K562 (cell line): ENCODE results near the gene ANKRD6. TPM values are rescaled to one million over a fixed set of nuclear protein-coding genes. Genes with fewer than 3 reads are reported as not detected.

Experiments used
- ATAC-seq: fragments of 200-7000 bp; cut with Tn5 transposase; 3 replicates; pipeline ENCODE4 v1.9.1; 2020; ENCODE audit warnings: moderate library complexity
- BruUV-seq: library from RNA; stranded (reverse); fragments of 400-500 nt; replicated peaks from 2 replicates; lab custom pipeline; 2021; lab: Mats Ljungman, UMichigan
- CTCF ChIA-PET: fragments of 300-600 bp; formaldehyde crosslinking; extraction: SDS; loops from one replicate; lab custom pipeline; 2021; ENCODE audit warnings: low intra/inter-chr PET ratio; lab: Yijun Ruan, JAX
- POLR2A ChIA-PET: fragments of 300-600, 350-650 bp; sonication (Branson Sonifier 250); formaldehyde crosslinking; extraction: SDS; loops from one replicate; lab custom pipeline; 2021; ENCODE audit warnings: antibody characterized with exemption, inconsistent platforms; lab: Yijun Ruan, JAX
- DNase-seq, 4 experiments: peaks; one replicate each; pipeline versions ENCODE4 v3.0.0 to v3.0.0-alpha.2; 2011 to 2018; ENCODE audit warnings: low spot score in 3 of 4, mixed read lengths in 3 of 4; ENCODE audit errors: extremely low read depth in 1 of 4
- FAIRE-seq: peaks from 2 replicates; lab custom pipeline; 2011; peaks lifted over from hg19 to GRCh38; lab: Jason Lieb, UNC
- H2AFZ ChIP-seq: 2 replicates; pipeline ENCODE4 v1.6.0; 2011; ENCODE audit warnings: low read depth, low read length, control low read depth, inconsistent platforms
- H3K27ac ChIP-seq: fragments of 200-600 bp; 3 replicates; pipeline ENCODE4 v1.8.0; 2011; ENCODE audit warnings: low read depth, mild to moderate bottlenecking, control low read depth, inconsistent platforms, low read length, moderate library complexity, mixed read lengths; ENCODE audit errors: extremely low read depth
- H3K27me3 ChIP-seq, 2 experiments: fragments of 300-600 bp in 1 of 2; 2 replicates in 1 of 2; 3 replicates in 1 of 2; pipeline versions ENCODE4 v1.6.0 to v1.8.0; 2011; ENCODE audit warnings: inconsistent platforms in 2 of 2, low read length in 2 of 2, mild to moderate bottlenecking in 1 of 2, mixed read lengths in 1 of 2, moderate library complexity in 1 of 2; ENCODE audit not compliant: control insufficient read depth in 2 of 2, insufficient read depth in 2 of 2
- H3K36me3 ChIP-seq: fragments of 300-600 bp; 3 replicates; pipeline ENCODE4 v1.8.0; 2011; ENCODE audit warnings: mild to moderate bottlenecking, low read length, inconsistent platforms; ENCODE audit not compliant: control insufficient read depth, insufficient read depth
- H3K4me1 ChIP-seq, 2 experiments: fragments of 200-600 bp in 1 of 2; replicated peaks in 1 of 2; 2 replicates in 1 of 2; 3 replicates in 1 of 2; pipeline versions ENCODE4 v1.5.1 to v1.8.0; 2011; ENCODE audit warnings: inconsistent platforms in 2 of 2, low read length in 2 of 2, mild to moderate bottlenecking in 1 of 2, mixed read lengths in 1 of 2, moderate library complexity in 1 of 2; ENCODE audit not compliant: control insufficient read depth in 2 of 2, insufficient read depth in 2 of 2
- H3K4me2 ChIP-seq: 2 replicates; pipeline ENCODE4 v1.6.1; 2011; ENCODE audit warnings: low read length, control low read depth, inconsistent platforms, mixed read lengths; ENCODE audit not compliant: insufficient read depth
- H3K4me3 ChIP-seq: fragments of 200-600 bp; sonication (generic), shearing (Covaris generic); 2 replicates; pipeline ENCODE4 v1.5.1; 2016; ENCODE audit warnings: control low read depth, inconsistent platforms
- H3K79me2 ChIP-seq: fragments of 200-600 bp; 3 replicates; pipeline ENCODE4 v1.8.0; 2011; ENCODE audit warnings: low read length, inconsistent platforms; ENCODE audit not compliant: control insufficient read depth, insufficient read depth
- H3K9ac ChIP-seq, 2 experiments: 2 replicates each; pipeline versions ENCODE4 v1.6.0 to v1.6.1; 2011; ENCODE audit warnings: low read depth in 2 of 2, low read length in 2 of 2, control low read depth in 1 of 2, inconsistent platforms in 1 of 2, mild to moderate bottlenecking in 1 of 2, mixed read lengths in 1 of 2; ENCODE audit not compliant: insufficient read depth in 1 of 2
- H3K9me1 ChIP-seq: one replicate; pipeline ENCODE4 v1.6.0; 2011; ENCODE audit warnings: inconsistent platforms, mild to moderate bottlenecking, low read length, moderate library complexity; ENCODE audit not compliant: control insufficient read depth, insufficient read depth
- H3K9me3 ChIP-seq: replicated peaks from 2 replicates; pipeline ENCODE4 v1.5.1; 2011; ENCODE audit warnings: low read depth, low read length, inconsistent platforms; ENCODE audit not compliant: control insufficient read depth, insufficient read depth
- H4K20me1 ChIP-seq: replicated peaks from 2 replicates; pipeline ENCODE4 v1.6.1; 2011; ENCODE audit warnings: low read length, inconsistent platforms, mixed read lengths; ENCODE audit not compliant: control insufficient read depth, insufficient read depth
- CEBPG ChIP-seq, 3 experiments: fragments of 200-800 bp in 1 of 3; sonication (Bioruptor generic) in 1 of 3; sonication (generic) in 1 of 3; formaldehyde crosslinking in 1 of 3; IDR thresholded peaks in 2 of 3; conservative IDR thresholded peaks in 1 of 3; 2 replicates each; pipeline versions ENCODE4 v1.6.1 to v1.8.0; 2016 to 2022; ENCODE audit warnings: missing compliant biosample characterization in 2 of 3, missing genetic modification characterization in 2 of 3, mild to moderate bottlenecking in 1 of 3, missing genetic modification reagents in 1 of 3
- CREB5 ChIP-seq: fragments of 250-450 bp; sonication (Bioruptor Pico); IDR thresholded peaks from 2 replicates; pipeline ENCODE4 v1.5.0; 2020; ENCODE audit warnings: mild to moderate bottlenecking
- RB1 ChIP-seq: fragments of 450-650 bp; IDR thresholded peaks from 2 replicates; pipeline ENCODE4 v1.6.1; 2017; ENCODE audit warnings: low read depth, mild to moderate bottlenecking
- TEAD1 ChIP-seq, 2 experiments: fragments of 450-650 bp in 1 of 2; sonication (generic) in 1 of 2; formaldehyde crosslinking; IDR thresholded peaks; 2 replicates each; pipeline versions ENCODE4 v1.4.0 to v1.8.0; 2020 to 2022; ENCODE audit warnings: mild to moderate bottlenecking in 2 of 2, missing genetic modification reagents in 1 of 2
- TRIM24 ChIP-seq, 2 experiments: fragments of 450-650 bp; IDR thresholded peaks; 2 replicates each; pipeline ENCODE4 v1.6.1; 2016
- ZNF311 ChIP-seq: fragments of 250-450 bp; sonication (Bioruptor Pico); IDR thresholded peaks from 2 replicates; pipeline ENCODE4 v1.4.0; 2020; ENCODE audit warnings: mild to moderate bottlenecking, moderate library complexity
- WGBS: fragments of 100-300 bp; shearing (Covaris generic); methylation state at CpG from one replicate; pipeline ENCODE4 v1.1.6; 2016; ENCODE audit warnings: low coverage, mixed read lengths; ENCODE audit not compliant: insufficient coverage; ENCODE audit errors: missing lambda C conversion rate; 5-methylcytosine and 5-hydroxymethylcytosine counted together
- in situ Hi-C: fragments of 300-500 bp; cut with MboI; formaldehyde crosslinking; loops from 4 replicates; pipeline ENCODE4 v1.15.0; 2018; ENCODE audit warnings: inconsistent platforms, mixed read lengths
- intact Hi-C: fragments of 100-400 bp; cut with micrococcal nuclease; formaldehyde crosslinking; loops from 2 replicates; pipeline ENCODE4 v1.14.2; 2022
- polyA plus RNA-seq, 8 experiments: library from polyadenylated mRNA; depleted of rRNA in 4 of 8; stranded (reverse) in 5 of 8; unstranded in 3 of 8; fragments of >200 nt; fragmentation: Nextera tagmentation in 2 of 8; fragmentation: Illumina TruSeq in 1 of 8; extraction: Ambion mirVana in 2 of 8; extraction: Trizol in 1 of 8; gene quantifications; 2 replicates each; pipeline versions ENCODE4 v1.2.1 to v1.2.3, GENCODE V29; 2011 to 2014; ENCODE audit warnings: inconsistent platforms in 1 of 8, missing spikeins in 1 of 8
- total RNA-seq, 7 experiments: library from RNA; depleted of rRNA in 6 of 7; stranded (reverse); fragments of >200 nt in 6 of 7; fragmentation: Illumina TruSeq in 2 of 7; extraction: Trizol in 2 of 7; gene quantifications; 2 replicates each; pipeline versions ENCODE4 v1.2.1 to v1.2.3, GENCODE V29; 2011 to 2021; ENCODE audit warnings: low replicate concordance in 1 of 7

ANKRD6 gene
- total and polyA plus RNA-seq, 9 of the 15 experiments (the other 6 are each of a cell fraction or from before 2014, with no cell fraction given): 0.04 to 0.22 (median 0.08) TPM; not detected in 4

DNA sequence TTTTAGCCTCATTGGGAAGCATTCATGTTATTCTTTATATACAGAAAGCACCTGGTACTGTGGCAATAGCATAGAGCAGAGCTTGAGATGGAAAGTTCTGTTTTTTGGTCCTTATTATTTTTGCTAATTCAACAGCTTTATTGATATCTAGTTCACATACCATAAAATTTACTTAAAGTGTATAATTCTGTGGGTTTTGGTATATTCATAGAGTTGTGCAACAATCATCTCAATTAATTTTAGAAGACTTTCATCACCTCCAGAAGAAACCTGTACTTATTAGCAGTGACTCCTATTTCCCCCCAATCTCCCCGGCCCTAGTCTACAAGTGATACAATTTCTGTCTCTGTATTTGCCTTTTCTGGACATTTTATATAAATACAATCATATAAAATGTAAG is 77.4 kb downstream of the ANKRD6 start:
- H3K27ac ChIP-seq: no peak overlapping the region
- H3K9me1 ChIP-seq: no peaks in the 10 kb centered on the region
- in situ Hi-C loops (no loop called here), intact Hi-C loops (no loop called here)
- ATAC-seq: no peak
- no peak for TF ChIP-seq RB1
- no peak for TF ChIP-seq CEBPG (CRISPR knock-in tag; IDR thresholded peaks at IDR 0.05)
- TF ChIP-seq CEBPG (tag; conservative IDR thresholded peaks at IDR 0.05 in 1 of 2, IDR thresholded peaks at IDR 0.05 in 1 of 2): peak in 1 of 2 experiments; percentile 52; a peak in 2 of 4 replicates
- TF ChIP-seq TEAD1 (CRISPR knock-in tag; IDR thresholded peaks at IDR 0.05): no peak
- no peaks in the 10 kb centered on the region for H3K36me3 ChIP-seq
- H3K79me2 ChIP-seq: no peaks in the 10 kb centered on the region
- BruUV-seq: no TSS peak
- no peak for FAIRE-seq
- H3K27me3 ChIP-seq: peaks cover 2 to 28% of the 10 kb centered on the region in 2 experiments; a peak in 3 of 5 replicates
- 0% methylated on average over 1 of the region's 1 CpG for WGBS
- peaks cover 0 to 4% of the 10 kb centered on the region in 2 experiments; a peak in 1 of 5 replicates for H3K4me1 ChIP-seq
- H2AFZ ChIP-seq: no peak overlapping the region
- ChIA-PET CTCF (no interaction called here), POLR2A (interaction anchor here (1.0 to 1.5 kb wide), 2 partner anchors 13 to 16 kb away, joined by 3 read pairs; no protein-coding TSS in a partner anchor)
- H3K4me2 ChIP-seq: no peak overlapping the region
- H4K20me1 ChIP-seq: 0 out of 2 replicates have a peak, but pooled peaks cover 4% of the 10 kb centered on the region
- no peak overlapping the region for H3K9ac ChIP-seq
- H3K9me3 ChIP-seq: no peaks in the 10 kb centered on the region
- no peak overlapping the region for H3K4me3 ChIP-seq
- no peak for DNase-seq

- H3K4me2 ChIP-seq: no peak overlapping the region
- POLR2A ChIA-PET: no interaction called here
- no peaks in the 10 kb centered on the region for H3K79me2 ChIP-seq
- intact Hi-C loops: no loop called here
- H4K20me1 ChIP-seq: no peaks in the 10 kb centered on the region
- H3K27ac ChIP-seq: no peak overlapping the region
- no peak overlapping the region for H3K9ac ChIP-seq
- no peaks in the 10 kb centered on the region for H3K9me3 ChIP-seq
- in situ Hi-C loops: no loop called here
- no TSS peak for BruUV-seq
- DNase-seq (no peak), FAIRE-seq (no peak), ATAC-seq (no peak)
- peaks cover 2% of the 10 kb centered on the region for H3K9me1 ChIP-seq
- no peaks in the 10 kb centered on the region for H3K36me3 ChIP-seq
- H3K4me3 ChIP-seq: no peak overlapping the region
- 0% methylated on average over 1 of the region's 4 CpGs for WGBS
- H3K4me1 ChIP-seq: no peaks in the 10 kb centered on the region
- no peak overlapping the region for H2AFZ ChIP-seq
- H3K27me3 ChIP-seq: peaks cover 4 to 5% of the 10 kb centered on the region in 2 experiments; a peak in 3 of 5 replicates
- CTCF ChIA-PET: no interaction called here
- TF ChIP-seq CREB5 (CRISPR knock-in tag) (no peak), TRIM24 (IDR thresholded peaks at IDR 0.05) (no peak), ZNF311 (CRISPR knock-in tag) (no peak)
Observed at GRCh38 chr6:89518352-89519055, 85.6 kb downstream of the ANKRD6 start.
